Pancreas (tissue), 10 donors: ENCODE data around the gene PRORP. TPM values are rescaled to one million over a fixed set of nuclear protein-coding genes. Genes with fewer than 3 reads are reported as not detected.
"Not testable (repeated sequence)": the region's sequence is repeated elsewhere in the genome, so short reads cannot be mapped to it uniquely, and the experiment has no call there.

Source experiments
- ATAC-seq, 4 donors: fragments of 200-7000 bp; cut with Tn5 transposase; one replicate each; pipeline versions ENCODE4 v1.8.0 to v1.9.1; 2020; ENCODE audit warnings: mild to moderate bottlenecking in 4 of 4, moderate library complexity in 4 of 4
- DNase-seq, 6 donors: peaks; one replicate each; pipeline ENCODE4 v3.0.0-alpha.2; 2020
- FAIRE-seq: peaks from 2 replicates; lab custom pipeline; 2012; peaks lifted over from hg19 to GRCh38; lab: Jason Lieb, UNC
- H3K27ac ChIP-seq, 4 donors: fragments of 200-600 bp; sonication (generic); 1 replicate in 3 of 4; 2 replicates in 1 of 4; pipeline versions ENCODE4 v1.5.0 to v1.8.0; 2020
- H3K27me3 ChIP-seq, 4 donors: fragments of 200-600 bp; one replicate each; pipeline ENCODE4 v1.8.0; 2021
- H3K36me3 ChIP-seq, 3 donors: fragments of 200-600 bp; sonication (generic) in 1 of 3; one replicate each; pipeline versions ENCODE4 v1.5.0 to v1.8.0; 2020 to 2021
- H3K4me1 ChIP-seq, 3 donors: fragments of 200-600 bp; one replicate each; pipeline ENCODE4 v1.8.0; 2021
- H3K4me3 ChIP-seq, 4 donors: fragments of 200-600 bp; sonication (generic) in 2 of 4; one replicate each; pipeline versions ENCODE4 v1.5.0 to v1.8.0; 2020 to 2021
- H3K9me3 ChIP-seq, 4 donors: fragments of 200-600 bp; one replicate each; pipeline ENCODE4 v1.8.0; 2021
- CTCF ChIP-seq, 4 donors: fragments of 200-600 bp; sonication (generic) in 3 of 4; IDR thresholded peaks; one replicate each; pipeline versions ENCODE4 v1.5.0 to v1.8.0; 2021; ENCODE audit warnings: antibody characterized with exemption in 4 of 4
- WGBS, 2 donors: extraction: QIAGEN DNeasy Blood & Tissue Kit; methylation state at CpG; one replicate each; pipeline ENCODE4 v1.1.7; 2013; 5-methylcytosine and 5-hydroxymethylcytosine counted together
- intact Hi-C, 3 donors: fragments of 100-400 bp; cut with DNase I; formaldehyde crosslinking; loops; one replicate each; pipeline versions ENCODE4 v1.11.1 to v1.14.2; 2022
- polyA plus RNA-seq, 2 donors: library from polyadenylated mRNA; stranded (reverse); fragments of 200-250 nt; gene quantifications; one replicate each; pipeline ENCODE4 v1.2.3, GENCODE V29; 2013
- total RNA-seq, 6 donors: library from RNA; stranded (reverse); fragmentation: NEBNext Ultra II Directional in 4 of 6; extraction: Animal tissue kit (Norgen Biotek cat#: 25700) in 4 of 6; gene quantifications; one replicate each; pipeline versions ENCODE4 v1.2.1 to v1.2.4, GENCODE V29; 2021 to 2023
- donor health status: healthy with polysubstance abuse.
- donor health status: DM: no; HTN: no; CAD: no; lungs with moderate emphysema.
- donor health status: DM: no; HTN: no; CAD: no.
- donor health status: control.
- donor health status: control.
- donor health status: Bipolar disorder and iron deficiency.
- donor health status: DM: yes; HTN: yes; CAD: no.
- donor health status: DM: no; HTN: no; CAD: no.
- donor health status: DM: no; HTN: no; CAD: no.
- donor health status: DM: yes; HTN: yes; CAD: no.

Gene PRORP
- total and polyA plus RNA-seq, 8 donors, result 3.5 to 14.2 (median 6.4) TPM

- Histone ChIP-seq H3K4me1 (no peaks in the 10 kb centered on the region), H3K9me3 (no peaks in the 10 kb centered on the region), H3K4me3 (no peak overlapping the region), H3K36me3 (no peaks in the 10 kb centered on the region), H3K27ac (no peak overlapping the region), H3K27me3 (no peaks in the 10 kb centered on the region)
- FAIRE-seq, result no peak
- intact Hi-C loops, result no loop called here
- ATAC-seq, result no peak
- no peak for TF ChIP-seq CTCF (IDR thresholded peaks at IDR 0.05)
- WGBS, 2 donors, result 87% methylated on average over 1 of the region's 1 CpG; no CpG with 5 or more reads in 1 of the 2 donors
- DNase-seq, result no peak
Observed at GRCh38 chr14:35144029-35144428, 21.7 kb downstream of the PRORP start.

- Histone ChIP-seq H3K27me3 (no peaks in the 10 kb centered on the region), H3K27ac (no peak overlapping the region), H3K4me3 (no peak overlapping the region), H3K4me1 (no peaks in the 10 kb centered on the region), H3K9me3 (no peaks in the 10 kb centered on the region), H3K36me3 (no peaks in the 10 kb centered on the region)
- ATAC-seq (no peak), DNase-seq (no peak), FAIRE-seq (no peak)
- WGBS, 2 donors, result 86 to 88% methylated on average over 5 of the region's 5 CpGs
- intact Hi-C loops, result no loop called here
- no peak for TF ChIP-seq CTCF (IDR thresholded peaks at IDR 0.05)
Observed at GRCh38 chr14:35146711-35147149, 24.4 kb downstream of the PRORP start.

- DNase-seq, result no peak
- Histone ChIP-seq H3K4me1 (no peaks in the 10 kb centered on the region), H3K9me3 (no peaks in the 10 kb centered on the region), H3K36me3 (no peaks in the 10 kb centered on the region), H3K27ac (no peak overlapping the region), H3K27me3 (no peaks in the 10 kb centered on the region), H3K4me3 (no peak overlapping the region)
- 76 to 89% methylated on average over 2 of the region's 2 CpGs for WGBS, 2 donors
- TF ChIP-seq CTCF (IDR thresholded peaks at IDR 0.05), result no peak
- intact Hi-C loops, result no loop called here
- no peak for FAIRE-seq
- ATAC-seq, result no peak
Observed at GRCh38 chr14:35147186-35147585, 24.8 kb downstream of the PRORP start.

- ATAC-seq, result no peak
- no peaks in the 10 kb centered on the region for H3K36me3 ChIP-seq
- H3K27ac ChIP-seq, result no peak overlapping the region
- intact Hi-C loops, result no loop called here
- 76 to 79% methylated on average over 3 of the region's 3 CpGs for WGBS, 2 donors
- no peak for DNase-seq
- H3K9me3 ChIP-seq, result no peaks in the 10 kb centered on the region
- no peaks in the 10 kb centered on the region for H3K27me3 ChIP-seq
- TF ChIP-seq CTCF (IDR thresholded peaks at IDR 0.05), result no peak
- H3K4me1 ChIP-seq, result no peaks in the 10 kb centered on the region
- no peak overlapping the region for H3K4me3 ChIP-seq
- FAIRE-seq, result no peak
Observed at GRCh38 chr14:35147711-35148110, 25.4 kb downstream of the PRORP start.

GRCh38 chr14:35149239-35149638 is 26.9 kb downstream of the PRORP start:
- ATAC-seq (no peak), FAIRE-seq (no peak), DNase-seq (no peak)
- Histone ChIP-seq H3K9me3 (no peaks in the 10 kb centered on the region), H3K4me1 (no peaks in the 10 kb centered on the region), H3K4me3 (no peak overlapping the region), H3K36me3 (no peaks in the 10 kb centered on the region), H3K27ac (no peak overlapping the region), H3K27me3 (no peaks in the 10 kb centered on the region)
- WGBS, 2 donors, result 96% methylated on average over 4 of the region's 4 CpGs
- TF ChIP-seq CTCF (IDR thresholded peaks at IDR 0.05), result no peak
- intact Hi-C loops, result no loop called here

GRCh38 chr14:35152531-35152930 is 30.2 kb downstream of the PRORP start:
- FAIRE-seq, ATAC-seq, H3K27me3 ChIP-seq, H3K27ac ChIP-seq, intact Hi-C loops, H3K36me3 ChIP-seq, H3K4me3 ChIP-seq, H3K9me3 ChIP-seq: not testable (repeated sequence)
- peaks cover 0 to 13% (median 5%) of the 10 kb centered on the region in 3 donors for H3K4me1 ChIP-seq
- DNase-seq, result peak in 1 of 6 donors; percentile 57
- WGBS, 2 donors, result 98 to 99% methylated on average over 29 to 35 of the region's 35 CpGs
